Right lung (tissue), 5 donors: ENCODE measurements around the gene MDP1. TPM values are rescaled to one million over a fixed set of nuclear protein-coding genes. Genes with fewer than 3 reads are reported as not detected.
"Not testable (repeated sequence)": the region's sequence is repeated elsewhere in the genome, so short reads cannot be mapped to it uniquely, and the experiment has no call there.

Experiments used
- DNase-seq, 2 donors: peaks; one replicate each; pipeline ENCODE4 v3.0.0-alpha.2; 2013
- polyA plus RNA-seq, 5 donors: library from polyadenylated mRNA; unstranded; fragments of 120-200 nt; gene quantifications; one replicate each; pipeline versions ENCODE4 v1.2.1 to v1.2.3, GENCODE V29; 2013; ENCODE audit warnings: inconsistent platforms in 1 of 5, low replicate concordance in 1 of 5; ENCODE audit not compliant: insufficient read length in 5 of 5, insufficient read depth in 1 of 5

MDP1 gene
- polyA plus RNA-seq, 5 donors = 11.8 to 17.2 (median 13.5) TPM

GRCh38 chr14:24252289-24253124 lies 36.6 kb upstream of the MDP1 start:
- DNase-seq = no peak

DNA sequence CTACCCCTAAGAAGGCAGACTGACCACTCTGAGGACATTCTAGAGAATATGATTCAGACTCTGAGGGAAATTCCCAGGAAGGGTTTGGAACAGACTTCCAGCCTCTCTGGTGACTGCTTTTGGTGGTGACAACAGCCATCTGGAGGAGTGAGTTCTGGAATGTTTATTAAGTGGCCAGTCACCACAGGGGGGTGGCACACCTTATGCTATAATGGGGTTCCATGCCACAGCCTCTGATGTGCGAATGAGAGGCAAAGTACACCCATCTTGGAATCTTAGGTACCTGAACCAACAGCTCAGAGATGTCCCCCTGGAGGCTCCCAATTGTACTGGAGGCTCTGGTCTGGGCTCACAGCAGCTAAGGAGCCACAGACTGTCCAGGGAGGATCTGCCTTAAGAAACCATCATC lies 36.0 kb upstream of the MDP1 start:
- no peak for DNase-seq

GRCh38 chr14:24250354-24250753 lies 34.5 kb upstream of the MDP1 start:
- no peak for DNase-seq

- DNase-seq = no peak
These were observed 33.6 kb upstream of the MDP1 start for GRCh38 chr14:24249230-24250021.

DNA sequence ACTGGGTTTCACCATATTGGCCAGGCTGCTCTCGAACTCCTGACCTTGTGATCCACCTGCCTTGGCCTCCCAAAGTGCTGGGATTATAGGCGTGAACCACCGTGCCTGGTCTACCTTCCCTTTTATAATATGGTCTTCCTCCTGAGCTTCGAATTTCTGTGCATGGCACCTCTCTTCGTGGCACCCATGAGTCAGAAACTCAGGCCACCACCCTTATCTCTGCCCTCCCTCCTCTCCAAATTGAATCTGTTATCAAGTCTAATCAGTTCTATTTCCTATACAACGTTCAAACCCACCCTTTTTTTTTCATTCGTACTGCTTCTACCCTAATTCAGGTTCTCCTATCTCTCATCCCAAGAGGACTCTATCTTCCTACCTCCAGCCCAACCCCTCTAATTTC lies 31.6 kb upstream of the MDP1 start:
- no peak for DNase-seq

DNA sequence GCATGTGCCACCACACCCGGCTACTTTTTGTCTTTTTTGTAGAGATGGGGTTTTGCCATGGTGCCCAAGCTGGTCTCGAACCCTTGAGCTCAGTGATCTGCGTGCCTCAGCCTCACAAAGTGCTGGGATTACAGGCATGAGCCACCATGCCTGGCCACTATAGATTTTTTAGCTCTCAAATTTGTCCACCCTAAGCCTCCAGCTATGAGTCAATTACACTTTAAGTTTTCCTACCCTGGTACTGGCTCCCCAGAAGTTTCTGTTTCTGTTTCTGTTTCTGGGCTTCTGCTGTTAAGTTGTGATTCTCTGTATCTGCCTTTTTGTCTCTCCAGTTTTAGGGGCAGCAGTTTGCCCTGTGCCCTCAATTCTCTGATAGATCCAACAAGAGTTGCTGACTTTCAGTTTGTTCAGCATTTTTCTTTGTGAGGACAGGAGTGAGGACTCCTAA lies 30.9 kb upstream of the MDP1 start:
- no peak for DNase-seq

DNA sequence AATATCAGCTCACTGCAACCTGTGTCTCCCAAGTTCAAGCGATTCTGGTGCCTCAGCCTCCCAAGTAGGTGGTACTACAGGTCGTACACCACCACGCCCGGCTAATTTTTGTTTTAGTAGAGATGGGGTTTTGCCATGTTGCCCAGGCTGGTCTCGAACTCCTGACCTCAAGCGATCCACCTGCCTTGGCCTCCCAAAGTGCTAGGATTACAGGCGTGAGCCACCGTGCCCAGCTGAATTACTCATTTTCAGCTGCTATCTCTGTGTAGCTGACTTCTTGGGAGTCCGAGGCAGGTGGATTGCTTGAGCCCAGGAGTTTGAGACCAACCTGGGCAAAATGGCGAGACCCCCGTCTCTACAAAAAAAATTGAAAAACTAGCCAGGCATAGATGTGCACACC lies 29.5 kb upstream of the MDP1 start:
- not testable (repeated sequence) for DNase-seq

GRCh38 chr14:24243336-24243836 lies 27.5 kb upstream of the MDP1 start:
- no peak for DNase-seq

DNA sequence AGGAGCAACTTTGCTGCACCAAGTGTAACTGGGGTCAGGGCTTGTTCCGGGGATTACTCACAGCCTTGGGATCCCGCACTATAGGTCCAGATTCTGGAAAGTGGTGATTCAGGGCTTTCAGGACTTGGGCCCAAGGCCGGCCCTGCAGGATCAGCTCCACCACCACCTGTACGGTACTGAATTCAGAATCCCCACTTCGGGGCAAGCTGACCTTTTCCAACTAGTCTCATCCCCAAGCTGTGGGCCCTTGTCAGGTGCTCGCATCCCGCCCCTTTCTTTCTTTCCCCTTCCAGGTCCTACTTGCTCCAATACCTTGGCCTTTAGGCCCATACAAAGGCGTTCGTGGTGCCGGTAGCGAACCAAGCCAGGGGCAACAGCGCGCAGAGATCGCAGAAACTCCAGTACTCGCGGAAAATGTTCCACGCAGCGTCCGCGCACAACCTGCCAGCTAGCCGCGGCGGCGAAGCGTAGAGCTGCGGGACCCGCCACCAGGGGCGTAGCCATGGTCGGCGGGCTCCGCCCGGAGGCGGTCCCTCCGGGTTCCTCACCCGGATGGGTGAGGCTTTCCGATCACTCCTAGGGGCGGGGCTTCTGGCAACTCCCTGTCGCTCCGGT lies 26.1 kb upstream of the MDP1 start:
- DNase-seq = no peak

DNA sequence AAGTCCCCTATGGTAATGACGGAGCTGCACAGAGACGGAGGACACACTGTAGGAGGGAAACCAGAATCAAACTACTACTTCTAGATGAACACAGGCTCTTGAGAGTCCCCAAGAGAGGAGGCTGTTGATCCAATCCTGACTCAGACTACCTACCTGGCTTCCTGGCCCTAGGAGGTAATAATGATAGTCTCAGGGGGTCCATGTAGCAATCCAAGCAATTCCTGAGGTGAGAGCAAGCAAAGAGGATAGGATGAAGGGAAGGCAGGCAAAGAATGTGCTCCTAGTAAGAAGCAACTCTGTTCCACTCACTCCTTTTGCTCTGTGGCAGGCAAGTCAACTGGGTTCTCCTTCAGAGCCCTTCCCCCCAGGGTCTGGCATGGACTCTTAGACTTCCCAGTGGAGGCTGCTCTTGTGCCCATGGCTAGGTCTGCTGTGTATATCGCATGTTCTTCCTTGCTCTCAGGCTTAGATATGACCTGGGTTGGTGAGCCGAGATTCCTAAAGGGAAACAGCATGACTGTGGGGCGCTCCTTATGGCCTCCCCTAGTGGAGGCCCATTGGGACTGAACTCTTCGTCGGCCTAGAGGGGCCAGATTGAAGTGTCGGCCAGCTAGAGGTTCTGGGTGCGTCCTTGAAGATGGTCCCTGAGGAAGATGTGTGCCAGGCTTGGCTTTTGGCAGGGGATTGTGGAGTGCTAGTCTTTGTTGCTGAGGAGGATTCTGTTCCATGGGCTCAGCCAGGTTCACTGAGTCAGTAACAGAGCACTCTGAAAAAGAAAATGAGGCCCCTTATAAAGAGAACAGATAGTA lies 24.4 kb upstream of the MDP1 start:
- no peak for DNase-seq

DNA sequence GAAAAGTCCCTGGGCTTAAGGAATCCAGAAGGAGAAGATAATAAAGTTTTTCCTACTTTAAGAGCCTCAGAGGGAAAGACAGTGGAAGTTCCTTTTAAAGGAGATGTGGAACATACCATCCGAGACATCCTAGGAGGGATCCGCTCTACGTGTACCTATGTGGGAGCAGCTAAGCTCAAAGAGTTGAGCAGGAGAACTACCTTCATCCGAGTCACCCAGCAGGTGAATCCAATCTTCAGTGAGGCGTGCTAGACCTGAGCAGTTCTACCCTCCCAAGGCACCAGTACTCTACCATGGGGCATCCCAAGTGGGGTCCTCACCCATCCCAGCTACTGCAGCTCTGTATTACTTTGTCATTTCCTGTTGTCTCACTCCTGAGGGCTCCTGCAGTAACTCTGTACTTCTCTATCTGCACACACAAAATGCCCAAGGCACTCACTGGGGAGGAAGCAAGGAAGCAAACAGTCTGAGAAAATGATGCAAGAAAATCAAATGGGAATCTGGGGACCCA lies 22.7 kb upstream of the MDP1 start:
- DNase-seq = no peak

GRCh38 chr14:24238123-24238522 lies 22.3 kb upstream of the MDP1 start:
- DNase-seq = no peak

GRCh38 chr14:24237463-24237955 lies 21.6 kb upstream of the MDP1 start:
- no peak for DNase-seq

DNA sequence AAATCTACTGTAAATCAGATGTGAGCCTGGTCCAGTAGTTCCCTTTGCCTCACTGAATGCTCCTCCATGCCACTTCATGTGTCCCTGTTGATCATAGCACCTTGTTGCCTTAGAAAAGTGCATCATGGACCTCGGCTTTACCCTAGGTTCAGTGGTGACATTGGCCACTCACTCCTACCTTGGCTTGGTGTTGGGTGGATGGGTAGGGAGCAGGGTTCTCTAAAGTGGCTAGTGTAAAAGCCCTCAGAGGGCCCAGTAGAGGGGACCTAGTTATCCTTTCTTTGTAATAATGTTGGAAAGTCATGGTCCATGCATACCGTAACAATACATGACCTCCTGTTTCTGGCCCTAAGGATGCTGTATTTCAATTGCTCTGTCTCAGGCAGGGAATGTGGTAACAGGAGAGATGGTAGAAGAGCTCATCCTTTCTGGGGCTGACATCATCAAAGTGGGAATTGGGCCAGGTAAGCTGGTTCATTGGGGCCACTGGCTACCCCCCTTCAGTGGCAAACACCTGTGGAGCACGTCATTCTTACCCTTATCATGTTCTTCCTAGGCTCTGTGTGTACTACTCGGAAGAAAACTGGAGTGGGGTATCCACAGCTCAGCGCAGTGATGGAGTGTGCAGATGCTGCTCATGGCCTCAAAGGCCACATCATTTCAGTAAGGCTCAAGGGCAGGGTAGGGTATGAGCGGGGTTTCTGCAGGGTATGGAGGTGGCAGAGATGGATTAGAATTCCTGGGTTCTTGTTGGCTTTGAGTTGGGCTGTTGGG lies 21.0 kb upstream of the MDP1 start:
- DNase-seq = no peak

GRCh38 chr14:24235804-24236688 lies 20.2 kb upstream of the MDP1 start:
- DNase-seq = no peak

- no peak for DNase-seq
These were observed 18.5 kb upstream of the MDP1 start for GRCh38 chr14:24234095-24235005.

DNA sequence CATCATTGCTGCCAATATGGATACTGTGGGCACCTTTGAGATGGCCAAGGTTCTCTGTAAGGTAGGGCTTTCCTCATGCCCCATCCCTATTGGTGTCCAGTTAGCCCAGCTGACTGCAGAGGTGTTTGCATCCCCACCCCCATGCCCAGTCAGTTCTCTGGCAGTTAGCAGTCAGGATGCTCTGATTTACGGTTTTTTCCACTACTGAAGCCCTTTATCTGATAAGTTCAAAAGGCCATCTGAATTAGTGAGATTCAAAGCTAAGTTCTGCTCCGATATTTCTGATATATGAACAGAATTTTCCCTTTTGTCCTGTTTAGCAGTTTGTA lies 17.6 kb upstream of the MDP1 start:
- no peak for DNase-seq
